SK-N-SH treated with all-trans-retinoic acid at 6 μM for 48 hours (cell line): ENCODE results near the gene VWA5B2.

ENCODE experiments used
- CREB5 ChIP-seq: fragments of 250-450 bp; sonication (Bioruptor Pico); IDR thresholded peaks from 2 replicates; pipeline ENCODE4 v1.5.1; 2020; ENCODE audit warnings: low read depth, mild to moderate bottlenecking, moderate library complexity
- OSR1 ChIP-seq: fragments of 250-450 bp; sonication (Bioruptor Pico); IDR thresholded peaks from 2 replicates; pipeline ENCODE4 v1.8.0; 2022; ENCODE audit warnings: moderate library complexity, mild to moderate bottlenecking, inconsistent platforms
- PATZ1 ChIP-seq: fragments of 250-450 bp; sonication (Bioruptor Pico); IDR thresholded peaks from 2 replicates; pipeline ENCODE4 v1.8.0; 2020; ENCODE audit warnings: mild to moderate bottlenecking, moderate library complexity, borderline replicate concordance
- ZFP3 ChIP-seq: fragments of 250-450 bp; sonication (Bioruptor Pico); IDR thresholded peaks from 2 replicates; pipeline ENCODE4 v1.5.0; 2020; ENCODE audit warnings: mild to moderate bottlenecking, moderate library complexity
- ZFP30 ChIP-seq: fragments of 450-650 bp; formaldehyde crosslinking; IDR thresholded peaks from 2 replicates; pipeline ENCODE4 v1.5.0; 2022; ENCODE audit warnings: mild to moderate bottlenecking, moderate library complexity
- ZNF70 ChIP-seq: fragments of 450-650 bp; formaldehyde crosslinking; IDR thresholded peaks from 2 replicates; pipeline ENCODE4 v1.5.0; 2020; ENCODE audit warnings: mild to moderate bottlenecking, moderate library complexity
- ZNF8 ChIP-seq: fragments of 450-650 bp; formaldehyde crosslinking; IDR thresholded peaks from 2 replicates; pipeline ENCODE4 v1.5.0; 2020; ENCODE audit warnings: mild to moderate bottlenecking, moderate library complexity

GRCh38 chr3:184255291-184256039 lies 26.1 kb downstream of the VWA5B2 start:
- TF ChIP-seq ZNF8 (no peak), OSR1 (CRISPR knock-in tag) (no peak), ZFP30 (CRISPR knock-in tag) (no peak), CREB5 (CRISPR knock-in tag) (no peak), ZFP3 (CRISPR knock-in tag) (no peak), PATZ1 (CRISPR knock-in tag) (no peak), ZNF70 (no peak)
